AG08396 (cell line): ENCODE data around the gene NCDN.

Experiments
- DNase-seq: peaks from one replicate; pipeline ENCODE4 v3.0.0; 2012; ENCODE audit warnings: low spot score, mixed read lengths

NCDN gene, protein sequence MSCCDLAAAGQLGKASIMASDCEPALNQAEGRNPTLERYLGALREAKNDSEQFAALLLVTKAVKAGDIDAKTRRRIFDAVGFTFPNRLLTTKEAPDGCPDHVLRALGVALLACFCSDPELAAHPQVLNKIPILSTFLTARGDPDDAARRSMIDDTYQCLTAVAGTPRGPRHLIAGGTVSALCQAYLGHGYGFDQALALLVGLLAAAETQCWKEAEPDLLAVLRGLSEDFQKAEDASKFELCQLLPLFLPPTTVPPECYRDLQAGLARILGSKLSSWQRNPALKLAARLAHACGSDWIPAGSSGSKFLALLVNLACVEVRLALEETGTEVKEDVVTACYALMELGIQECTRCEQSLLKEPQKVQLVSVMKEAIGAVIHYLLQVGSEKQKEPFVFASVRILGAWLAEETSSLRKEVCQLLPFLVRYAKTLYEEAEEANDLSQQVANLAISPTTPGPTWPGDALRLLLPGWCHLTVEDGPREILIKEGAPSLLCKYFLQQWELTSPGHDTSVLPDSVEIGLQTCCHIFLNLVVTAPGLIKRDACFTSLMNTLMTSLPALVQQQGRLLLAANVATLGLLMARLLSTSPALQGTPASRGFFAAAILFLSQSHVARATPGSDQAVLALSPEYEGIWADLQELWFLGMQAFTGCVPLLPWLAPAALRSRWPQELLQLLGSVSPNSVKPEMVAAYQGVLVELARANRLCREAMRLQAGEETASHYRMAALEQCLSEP

DNA sequence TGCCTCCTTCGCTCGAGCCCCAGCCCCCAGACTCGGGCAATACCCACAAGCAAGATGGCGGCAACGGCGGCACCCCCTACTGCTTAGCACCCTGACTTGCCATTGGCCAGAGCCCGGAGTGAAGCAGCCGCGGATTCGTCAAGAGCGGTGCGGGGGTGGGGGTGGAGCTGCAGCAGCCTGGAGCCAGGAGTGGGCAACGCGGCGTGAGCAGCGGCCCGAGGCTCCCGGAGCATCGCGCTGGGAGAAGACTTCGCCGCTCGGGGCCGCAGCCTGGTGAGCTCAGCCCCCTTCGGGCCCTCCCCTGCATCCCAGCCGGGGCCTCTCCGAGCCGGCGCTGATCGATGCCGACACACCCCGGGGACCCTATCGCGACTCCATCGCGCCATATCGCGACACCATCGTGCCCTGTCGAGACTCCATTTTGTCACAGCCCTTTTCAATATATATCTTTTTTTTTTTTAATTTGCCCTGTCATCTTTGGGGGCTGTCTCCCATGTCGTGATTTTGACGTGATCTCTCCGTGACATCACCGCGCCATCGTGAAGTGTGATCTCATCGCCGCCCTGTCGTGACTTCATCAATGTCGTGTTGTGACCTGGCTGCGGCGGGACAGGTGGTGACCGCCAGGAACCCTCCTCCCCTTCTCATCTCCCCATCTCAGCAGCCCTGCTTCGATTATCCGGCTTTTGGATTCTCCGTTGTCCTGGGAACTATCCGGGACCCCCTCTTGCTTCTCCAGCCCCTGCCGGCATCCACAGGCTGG is at the start of gene NCDN:
Gene NCDN, plus strand, starts transcription at position 189 of the 763 bp plus-strand sequence. Its CDS starts 392 bp downstream, at position 581.
- DNase-seq: peak; percentile 98

DNA sequence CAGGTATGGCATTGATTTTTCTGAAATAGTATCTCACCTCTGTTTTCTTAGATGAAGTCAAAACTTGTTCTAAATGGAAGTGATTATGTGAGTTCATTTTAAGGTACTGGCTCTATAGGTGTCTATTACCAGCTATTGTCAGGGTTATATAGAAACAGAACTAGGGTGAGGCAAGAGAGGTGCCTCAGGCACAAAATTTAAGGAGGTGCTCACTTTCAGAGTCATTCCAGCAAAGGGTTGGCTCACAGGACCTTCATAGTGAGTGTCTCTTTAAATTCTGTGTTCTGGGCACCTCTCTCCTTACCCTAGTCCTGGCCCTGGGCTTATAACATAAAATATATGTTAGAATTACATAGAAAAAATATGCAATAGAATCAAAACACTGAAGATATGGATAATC is 49.7 kb upstream of the NCDN start:
- no peak for DNase-seq

DNA sequence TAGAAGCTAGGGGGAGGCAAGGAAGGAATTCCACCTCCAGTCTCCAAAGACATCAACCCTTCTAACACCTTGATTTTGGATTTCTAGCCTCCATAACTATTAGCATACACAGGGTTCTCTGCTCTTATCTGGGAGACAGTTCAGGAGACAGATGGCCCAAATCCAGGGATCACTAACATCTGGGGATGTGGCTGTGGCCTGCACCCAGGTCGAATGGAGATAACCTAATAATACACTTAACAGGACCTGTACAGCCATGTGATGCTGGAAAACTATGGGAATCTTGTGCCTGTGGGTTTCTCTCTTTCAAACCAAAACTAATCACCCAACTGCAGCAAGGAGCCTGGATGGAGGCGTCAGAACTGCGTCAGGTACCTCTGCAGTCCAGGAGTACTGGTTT is 48.0 kb upstream of the NCDN start:
- DNase-seq: no peak

DNA sequence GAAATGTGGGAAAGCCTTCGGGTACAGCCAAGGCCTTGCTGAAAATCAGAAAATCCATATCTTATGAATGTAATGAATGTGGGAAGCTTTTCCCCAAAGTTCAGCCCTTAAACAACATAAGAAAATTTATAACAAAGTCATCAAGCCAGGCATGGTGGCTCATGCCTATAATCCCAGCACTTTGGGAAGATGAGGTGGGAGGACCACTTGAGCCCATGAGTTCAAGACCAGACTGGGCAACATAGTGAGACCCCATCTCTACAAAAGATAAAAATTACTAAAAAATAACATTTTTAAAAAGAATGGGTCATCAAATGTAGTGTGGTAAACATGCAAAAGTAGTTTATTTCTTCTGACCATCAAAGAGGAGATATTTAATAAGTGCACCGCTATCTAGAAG is 46.3 kb upstream of the NCDN start:
- DNase-seq: no peak

DNA sequence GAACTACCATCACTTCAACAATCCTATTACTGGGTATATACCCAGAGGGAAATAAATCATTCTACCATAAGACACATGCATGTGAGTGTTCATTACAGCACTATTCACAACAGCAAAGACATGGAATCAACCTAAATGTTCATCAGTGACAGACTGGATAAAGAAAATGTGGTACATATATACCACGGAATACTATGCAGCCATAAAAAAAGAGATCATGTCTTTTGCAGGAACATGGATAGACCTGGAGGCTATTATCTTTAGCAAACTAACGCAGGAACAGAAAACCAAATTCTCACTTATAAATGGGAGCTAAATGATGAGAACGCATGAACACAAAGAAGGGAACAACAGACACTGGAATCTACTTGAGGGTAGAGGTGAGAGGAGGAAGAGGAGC is 39.4 kb upstream of the NCDN start:
- DNase-seq: no peak

DNA sequence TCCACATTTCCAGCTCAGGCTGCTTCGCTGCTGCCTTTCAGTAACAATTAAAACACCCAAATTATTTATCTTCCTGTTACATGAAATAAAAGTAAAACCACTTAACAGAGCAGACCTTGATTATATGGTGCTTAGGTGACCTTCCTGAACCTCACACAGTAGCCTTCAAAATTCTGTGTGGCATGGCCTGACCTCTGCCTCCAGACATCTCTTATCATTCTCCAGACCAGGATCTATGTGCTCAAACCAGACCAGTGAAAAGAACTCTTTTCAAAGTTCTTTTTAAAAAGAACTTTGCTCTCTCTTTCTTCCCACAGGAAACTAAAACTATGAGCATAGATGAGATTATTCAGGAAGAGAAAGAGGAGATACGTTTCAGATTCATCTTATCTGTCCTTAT is 38.2 kb upstream of the NCDN start:
- DNase-seq: no peak

DNA sequence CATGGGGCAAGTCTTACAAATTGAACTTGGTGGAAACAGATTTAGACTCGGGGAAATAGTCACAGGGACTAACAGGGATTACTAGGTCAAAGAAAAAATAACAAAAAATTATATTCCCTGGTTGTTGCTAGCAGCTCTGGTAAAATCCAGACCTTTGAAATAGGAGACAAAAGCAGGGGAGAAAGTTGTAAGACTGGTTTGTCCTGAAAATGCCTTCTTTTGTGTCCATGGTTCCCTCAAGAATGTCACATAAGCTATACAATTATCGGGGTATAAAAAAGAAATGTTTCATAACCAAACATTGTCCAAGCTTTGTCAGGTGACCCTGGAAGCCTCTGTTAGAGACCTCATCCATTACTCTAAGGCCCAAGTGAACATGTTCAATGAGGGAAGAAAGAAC is 33.5 kb upstream of the NCDN start:
- no peak for DNase-seq

DNA sequence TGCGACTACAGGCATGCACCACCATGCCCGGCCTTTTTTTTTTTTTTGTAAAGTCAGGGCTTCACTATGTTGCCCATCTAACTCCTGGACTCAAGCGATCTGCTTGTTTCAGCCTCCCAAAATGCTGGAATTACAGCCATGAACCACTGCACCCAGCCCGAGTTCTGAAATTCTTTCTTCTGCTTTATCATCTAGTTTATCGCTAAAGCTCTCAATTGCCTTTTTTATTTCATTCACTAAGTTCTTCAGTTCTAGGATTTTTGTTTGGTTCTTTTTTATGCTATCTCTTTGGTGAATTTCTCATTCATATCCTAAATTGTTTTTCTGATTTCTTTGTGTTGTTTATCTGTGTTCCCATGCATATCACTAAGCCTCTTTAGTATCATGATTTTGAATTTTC is 27.4 kb upstream of the NCDN start:
- DNase-seq: no peak

DNA sequence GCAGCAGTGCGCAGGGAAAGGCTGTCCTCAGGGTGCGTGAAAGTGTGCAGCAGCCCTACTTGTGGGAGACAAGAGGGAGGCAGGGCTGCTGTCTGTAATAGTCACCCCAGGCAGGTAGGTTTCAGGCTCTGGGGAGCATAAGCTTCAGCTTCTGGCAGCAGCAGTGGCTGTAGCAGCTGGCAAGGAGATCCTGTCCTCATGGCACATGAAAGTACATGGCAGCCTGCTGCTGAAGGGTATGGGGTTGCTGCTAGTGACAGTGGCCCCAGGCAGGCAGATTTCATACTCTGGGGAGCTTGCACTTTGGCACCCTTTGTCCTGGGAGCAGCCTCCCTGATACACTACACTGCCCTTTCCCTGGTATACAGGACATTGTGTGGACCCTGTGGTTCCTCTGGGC is 26.7 kb upstream of the NCDN start:
- no peak for DNase-seq

DNA sequence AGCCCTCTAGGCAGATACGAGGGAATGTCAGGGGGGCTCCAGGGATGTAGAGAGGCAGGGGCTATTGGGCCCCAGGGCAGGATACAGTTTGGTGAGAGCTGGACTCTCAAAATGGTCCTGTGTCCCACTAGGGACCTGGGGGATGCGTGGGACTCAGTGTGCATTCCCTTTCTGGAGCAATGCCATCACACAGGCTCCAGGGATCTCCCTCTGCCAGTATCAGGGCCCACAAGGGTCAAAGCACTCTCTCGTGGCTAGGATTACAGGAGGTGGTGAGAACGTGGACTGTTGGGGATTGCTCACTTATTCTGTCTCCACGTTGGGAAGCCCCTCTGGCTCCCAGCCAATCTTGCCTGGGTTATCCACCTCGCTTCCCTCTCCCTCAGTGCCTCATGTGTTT is 26.2 kb upstream of the NCDN start:
- DNase-seq: no peak

DNA sequence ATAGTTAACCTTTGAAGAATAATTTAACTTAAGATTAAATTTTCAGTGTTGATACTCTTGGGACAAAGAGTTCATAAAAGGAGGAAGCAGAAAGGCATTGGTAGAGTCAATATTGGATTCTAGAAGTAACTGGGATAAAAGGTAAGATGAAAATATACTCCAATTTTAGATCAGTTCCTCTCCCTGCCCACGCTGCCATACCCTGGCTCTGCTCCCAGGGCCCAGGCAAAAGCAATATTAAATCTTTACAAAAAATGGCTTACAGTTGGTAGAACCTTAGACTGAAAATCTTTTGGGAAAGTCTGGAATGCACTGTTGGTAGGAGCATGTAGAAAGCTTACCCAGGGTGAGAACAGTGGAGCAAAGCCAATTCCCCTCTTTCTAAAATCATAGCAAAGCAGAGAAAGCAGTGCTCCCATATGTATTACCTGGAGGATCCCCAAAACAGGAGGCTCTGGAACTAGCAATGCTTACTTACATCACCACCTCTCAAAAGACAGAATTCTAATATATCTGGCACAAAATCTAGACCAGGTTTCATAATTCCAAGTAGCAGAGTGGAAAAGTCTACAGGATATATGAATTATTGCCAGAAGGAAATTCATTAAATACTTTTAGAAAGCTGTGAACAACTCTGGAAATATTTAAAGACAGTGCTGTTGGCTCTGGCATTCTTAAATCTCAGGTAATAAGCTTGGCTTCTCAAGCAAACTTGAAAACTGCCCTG is 24.9 kb upstream of the NCDN start:
- no peak for DNase-seq

DNA sequence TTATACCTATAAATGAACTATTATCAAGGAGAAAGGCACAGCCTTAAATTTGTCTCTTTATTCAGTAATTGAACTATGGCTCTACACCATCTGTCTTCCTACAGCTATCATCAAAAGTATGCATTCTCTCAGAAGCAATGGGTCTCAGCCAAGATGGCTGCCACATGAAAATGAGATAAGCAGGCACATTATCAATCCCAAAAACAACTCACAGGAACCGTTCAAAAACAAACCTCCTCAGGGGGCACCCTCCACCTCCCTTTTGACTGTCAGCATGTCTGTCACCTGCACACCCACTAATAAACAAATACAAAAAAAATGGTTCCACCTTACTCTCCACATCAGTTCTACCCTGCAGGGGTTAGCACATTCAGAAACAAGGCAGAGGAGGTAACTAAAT is 24.0 kb upstream of the NCDN start:
- no peak for DNase-seq

DNA sequence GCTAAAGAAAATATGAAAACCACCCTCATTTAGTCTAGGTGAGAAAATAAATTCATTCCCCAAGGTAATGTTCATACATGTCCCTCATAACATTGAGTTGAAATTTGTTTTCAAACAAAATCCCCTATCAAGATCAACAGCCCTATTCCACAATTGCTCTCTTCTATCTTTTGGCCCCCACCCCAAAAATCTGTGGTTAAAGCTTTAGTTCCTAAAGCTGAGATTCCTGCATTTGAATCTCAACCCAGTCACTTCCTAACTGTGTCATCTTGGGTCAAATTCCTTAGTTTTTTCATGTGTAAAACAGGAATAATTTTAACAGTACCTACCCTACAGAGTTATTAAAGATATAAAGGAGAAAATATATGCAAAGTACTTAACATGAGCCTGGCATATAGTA is 22.4 kb upstream of the NCDN start:
- no peak for DNase-seq

DNA sequence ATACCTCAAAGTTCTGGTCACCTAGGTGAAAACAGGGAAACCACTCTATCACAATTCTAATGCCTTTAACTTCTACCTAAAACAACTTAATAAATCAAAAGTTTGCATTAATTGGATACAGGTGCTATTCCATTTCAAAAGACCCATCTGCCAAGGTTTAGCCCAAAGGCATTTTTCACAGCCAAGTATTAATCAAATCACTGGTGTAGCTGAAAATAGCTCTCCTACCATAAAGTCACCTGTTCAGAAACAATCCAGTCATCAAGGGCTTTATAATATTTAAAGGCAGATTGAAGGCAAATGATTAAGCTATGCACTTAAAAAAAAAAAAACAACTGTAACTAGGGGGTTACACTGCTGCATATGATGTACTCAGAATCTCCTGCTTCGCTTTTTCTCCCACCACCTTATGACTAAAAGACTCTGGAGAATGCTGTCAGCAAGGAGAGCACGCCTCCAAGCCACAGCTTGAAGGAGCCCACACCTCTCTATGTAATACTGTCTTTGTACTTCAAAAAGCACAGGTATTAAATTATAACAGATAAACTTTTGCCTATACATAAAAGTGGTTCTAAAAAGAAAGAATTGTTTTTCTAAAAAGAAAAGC is 20.9 kb upstream of the NCDN start:
- DNase-seq: no peak

DNA sequence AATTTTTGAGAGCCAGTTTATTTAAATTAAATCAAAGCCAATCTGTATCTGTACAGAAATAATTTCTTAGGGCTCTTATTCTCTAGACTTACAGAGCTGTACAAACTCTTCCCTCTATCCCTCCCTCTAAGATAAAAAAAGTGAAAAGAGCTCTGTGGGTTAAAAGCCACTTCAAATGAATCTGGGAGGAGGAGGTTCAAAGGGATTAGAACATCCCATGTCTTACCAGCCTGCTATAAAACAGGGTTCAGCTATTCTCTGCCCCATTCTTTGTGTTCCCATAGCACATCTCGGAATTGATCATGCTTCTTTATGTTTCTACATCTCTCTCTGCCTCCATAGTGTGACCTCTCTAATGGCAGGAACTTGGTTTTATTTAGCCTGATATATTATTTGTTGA is 19.8 kb upstream of the NCDN start:
- no peak for DNase-seq

DNA sequence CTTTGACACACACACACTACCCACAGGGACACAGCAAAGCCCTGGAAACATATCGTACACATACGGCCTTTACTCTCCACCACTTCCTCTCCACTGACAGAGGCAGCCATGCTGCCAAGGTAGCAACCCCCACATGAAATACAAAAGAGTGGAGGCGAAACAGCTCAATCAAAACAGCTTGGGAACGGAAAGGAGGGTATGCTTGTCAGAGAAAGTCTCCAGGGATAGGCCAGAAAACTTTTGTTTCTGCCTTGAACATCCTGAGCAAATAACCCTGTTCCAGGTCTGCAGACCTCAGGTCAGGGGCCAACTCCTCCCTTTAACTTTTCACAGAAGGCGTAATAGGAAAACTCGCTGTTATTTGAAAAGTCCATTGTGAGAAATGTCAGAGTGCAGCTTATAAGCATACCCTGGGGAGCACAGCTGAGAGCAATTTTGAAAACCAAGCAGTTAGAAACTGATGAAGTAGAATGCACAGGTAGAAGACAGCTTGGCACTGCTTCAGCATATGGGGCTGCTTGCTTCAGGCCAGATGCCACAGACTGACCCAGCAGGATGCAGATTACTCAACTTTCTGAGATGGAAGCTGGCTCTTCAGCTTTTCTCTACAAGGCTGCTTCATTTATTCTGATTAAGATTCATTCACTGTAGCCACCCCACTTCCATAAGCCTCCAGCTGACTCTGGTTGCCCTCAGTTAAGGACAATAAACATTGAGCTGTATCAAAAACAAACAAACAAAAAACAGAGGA is 18.4 kb upstream of the NCDN start:
- DNase-seq: no peak

DNA sequence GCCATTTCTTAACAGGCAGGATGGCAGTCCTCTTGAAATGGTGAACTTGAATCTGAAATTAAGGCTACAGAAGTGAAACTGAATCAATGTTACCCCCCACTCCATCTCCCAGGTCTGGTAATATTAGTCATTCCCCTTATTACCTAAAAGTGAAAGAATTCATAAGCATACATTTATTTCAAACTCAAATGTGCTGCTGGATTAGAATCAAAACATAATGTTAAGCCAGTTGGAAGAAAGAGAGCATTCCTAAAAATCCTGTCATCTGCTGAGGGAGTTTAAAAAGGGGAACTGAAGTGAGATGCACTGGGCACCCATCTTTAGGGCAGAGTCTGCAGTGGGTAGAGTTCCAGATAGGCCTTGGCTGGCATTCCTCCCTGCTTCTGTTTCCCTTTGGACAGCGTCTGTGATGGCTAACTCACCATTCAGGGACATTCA is 17.8 kb upstream of the NCDN start:
- DNase-seq: no peak

DNA sequence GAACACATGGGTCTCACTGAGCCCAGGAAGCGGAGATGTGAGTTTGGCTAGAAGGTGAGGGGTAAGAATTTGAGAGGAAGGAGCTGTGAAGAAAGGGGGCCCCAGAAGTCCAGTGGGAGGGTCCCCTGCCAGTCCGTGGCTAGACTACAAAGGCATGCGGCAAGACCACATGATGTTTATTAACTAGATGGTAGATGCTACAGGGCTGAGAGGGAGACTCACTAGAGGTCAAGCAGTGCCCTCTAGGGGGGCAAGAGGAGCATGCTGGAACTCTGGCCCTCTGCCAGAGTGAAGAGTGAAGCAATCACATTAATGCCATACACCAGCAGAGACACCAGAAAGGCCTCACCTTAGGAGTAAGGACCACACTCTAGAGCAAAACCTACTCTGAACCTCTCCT is 12.6 kb upstream of the NCDN start:
- no peak for DNase-seq

DNA sequence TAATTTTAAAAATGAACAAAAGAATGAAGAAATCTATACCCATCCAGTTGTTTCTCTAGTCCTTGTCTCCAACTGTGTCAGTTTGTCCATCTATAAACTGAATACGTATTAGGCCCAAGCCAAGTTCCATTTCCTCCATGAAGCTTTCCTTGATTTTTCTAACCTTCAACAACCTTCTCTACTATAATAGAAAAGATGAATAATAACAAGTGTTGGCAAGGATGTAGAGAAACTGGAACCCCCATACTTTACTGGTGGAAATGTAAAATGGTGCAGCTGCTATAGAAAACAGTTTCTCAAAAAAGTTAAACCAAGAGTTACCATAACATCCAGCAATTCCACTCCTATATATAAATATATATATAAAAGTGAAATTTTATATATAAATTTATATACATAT is 11.0 kb upstream of the NCDN start:
- DNase-seq: no peak

DNA sequence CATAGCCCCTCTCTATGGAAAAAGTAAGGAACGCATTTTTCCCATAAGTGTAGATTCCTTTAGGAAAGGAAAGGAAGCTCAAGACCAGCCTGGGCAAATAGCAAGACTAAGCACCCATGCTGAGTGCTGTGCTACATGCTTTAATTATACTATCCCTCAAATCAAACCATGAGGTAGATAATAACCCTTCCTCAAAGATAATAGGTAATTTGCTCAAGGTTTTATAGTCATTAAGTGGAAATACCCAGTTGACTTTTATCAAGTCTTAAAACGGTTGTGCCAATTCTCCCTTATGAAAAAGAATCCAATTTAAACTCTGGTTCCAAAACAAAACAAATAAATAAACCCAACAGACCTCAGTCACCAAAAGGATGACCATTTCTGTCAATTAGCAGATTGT is 3.7 kb upstream of the NCDN start:
- no peak for DNase-seq
